GM19043 (cell line): ENCODE results near the gene RNF212.

Source experiments
- ATAC-seq: cut with Tn5 transposase; IDR thresholded peaks from one replicate; pipeline ENCODE4 v1.9.1; 2021; ENCODE audit warnings: low read depth; ENCODE audit not compliant: unreplicated experiment

RNF212 gene

DNA sequence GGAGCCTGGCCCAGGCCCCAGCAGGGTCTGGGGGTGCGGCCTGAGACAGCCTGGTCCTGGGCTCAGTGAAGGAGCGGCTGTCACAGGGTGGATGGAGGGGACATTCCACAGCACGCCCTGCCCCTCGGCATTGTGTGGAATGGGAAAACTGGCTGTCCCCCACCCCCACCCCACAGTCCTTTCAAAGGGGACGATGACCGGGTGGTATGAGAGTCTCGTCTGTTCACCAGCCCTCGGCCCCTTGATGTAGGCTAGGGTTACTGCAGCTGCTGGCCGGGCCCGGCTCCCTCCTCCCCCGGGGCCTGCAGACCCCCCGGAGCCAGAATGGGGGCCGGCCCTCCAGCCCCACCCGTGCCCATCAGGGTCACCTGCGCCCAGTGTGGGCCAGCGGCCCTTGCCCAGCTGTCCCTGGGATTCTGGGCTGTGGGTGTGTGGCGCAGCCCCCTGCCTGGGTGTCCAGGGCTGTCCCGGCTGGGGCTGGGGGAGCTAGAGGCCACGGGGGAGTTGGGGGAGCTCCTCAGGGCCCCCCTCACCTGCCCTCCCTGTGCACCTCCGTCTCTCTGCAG, 90.2 kb downstream of the RNF212 start:
- ATAC-seq, result no peak

DNA sequence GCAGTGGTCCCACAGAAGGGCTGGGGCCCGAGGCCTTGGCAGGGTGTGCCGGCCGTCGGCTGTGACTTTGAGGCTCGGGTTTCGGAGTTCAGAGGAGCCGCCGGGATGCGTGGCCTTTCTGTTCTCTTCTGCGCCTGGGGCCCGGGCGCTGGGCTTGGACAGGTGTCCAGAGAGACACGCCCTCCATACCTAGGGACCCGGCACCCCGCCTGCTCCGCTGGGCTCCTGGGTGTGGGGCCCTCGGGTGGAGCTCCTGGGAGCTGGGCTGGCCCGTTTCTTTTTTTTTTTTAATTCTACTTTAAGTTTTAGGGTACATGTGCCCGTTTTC, 90.7 kb downstream of the RNF212 start:
- no peak for ATAC-seq

DNA sequence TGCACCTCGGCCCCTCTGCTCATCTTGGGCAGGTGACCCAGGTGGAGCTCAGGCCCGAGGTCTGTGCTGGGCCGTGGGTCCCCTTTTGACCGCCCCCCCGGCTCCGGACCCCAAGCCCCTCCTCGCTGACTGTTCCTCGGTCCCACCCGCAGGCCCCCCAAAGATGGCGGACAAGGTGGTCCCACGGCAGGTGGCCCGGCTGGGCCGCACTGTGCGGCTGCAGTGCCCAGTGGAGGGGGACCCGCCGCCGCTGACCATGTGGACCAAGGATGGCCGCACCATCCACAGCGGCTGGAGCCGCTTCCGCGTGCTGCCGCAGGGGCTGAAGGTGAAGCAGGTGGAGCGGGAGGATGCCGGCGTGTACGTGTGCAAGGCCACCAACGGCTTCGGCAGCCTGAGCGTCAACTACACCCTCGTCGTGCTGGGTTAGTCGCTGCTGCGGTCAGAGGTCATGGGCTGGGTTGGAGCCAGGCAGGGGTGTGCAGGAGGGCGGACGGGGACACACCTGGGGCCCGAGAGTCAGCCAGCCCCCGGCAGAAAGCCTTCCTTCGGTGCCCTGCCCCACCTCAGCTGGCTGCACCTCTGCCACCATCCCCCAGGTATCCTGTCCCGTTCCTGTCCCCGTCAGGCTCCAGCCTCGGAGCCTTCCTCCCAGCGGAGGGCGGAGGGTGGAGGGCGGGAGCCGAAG, 91.2 kb downstream of the RNF212 start:
- no peak for ATAC-seq
